HK-2 (cell line): ENCODE measurements around the gene SEC16B.

Experiments
- DNase-seq: peaks from one replicate; pipeline ENCODE4 v3.0.0-alpha.2; 2018; ENCODE audit not compliant: unreplicated experiment

SEC16B gene

GRCh38 chr1:177976596-177976995 lies 6.7 kb upstream of the SEC16B start:
- no peak for DNase-seq

- peak; percentile 64 for DNase-seq
Observed at GRCh38 chr1:177975588-177976495, 6.0 kb upstream of the SEC16B start.

GRCh38 chr1:177973585-177973984 lies 3.7 kb upstream of the SEC16B start:
- DNase-seq = no peak

GRCh38 chr1:177969109-177969508 lies 749 bp downstream of the SEC16B start:
- DNase-seq = no peak

- DNase-seq = no peak
Observed at GRCh38 chr1:177966199-177966598, 3.7 kb downstream of the SEC16B start.

GRCh38 chr1:177965293-177965692 lies 4.6 kb downstream of the SEC16B start:
- DNase-seq = no peak

- DNase-seq = no peak
Observed at GRCh38 chr1:177964336-177964735, 5.5 kb downstream of the SEC16B start.

GRCh38 chr1:177960939-177961622 lies 8.8 kb downstream of the SEC16B start:
- no peak for DNase-seq

GRCh38 chr1:177959811-177960515 lies 9.9 kb downstream of the SEC16B start:
- DNase-seq = no peak

GRCh38 chr1:177958092-177958491 lies 11.8 kb downstream of the SEC16B start:
- no peak for DNase-seq

- no peak for DNase-seq
Observed at GRCh38 chr1:177954076-177954475, 15.8 kb downstream of the SEC16B start.

- no peak for DNase-seq
Observed at GRCh38 chr1:177953549-177953948, 16.3 kb downstream of the SEC16B start.

GRCh38 chr1:177952691-177953090 lies 17.2 kb downstream of the SEC16B start:
- DNase-seq = no peak

GRCh38 chr1:177952249-177952648 lies 17.6 kb downstream of the SEC16B start:
- DNase-seq = no peak

GRCh38 chr1:177950506-177950905 lies 19.4 kb downstream of the SEC16B start:
- DNase-seq = no peak

- DNase-seq = peak; percentile 69
Observed at GRCh38 chr1:177948336-177948972, 21.4 kb downstream of the SEC16B start.

GRCh38 chr1:177947623-177948022 lies 22.2 kb downstream of the SEC16B start:
- no peak for DNase-seq

- peak; percentile 60 for DNase-seq
Observed at GRCh38 chr1:177945943-177946650, 23.8 kb downstream of the SEC16B start.

- no peak for DNase-seq
Observed at GRCh38 chr1:177944016-177944949, 25.6 kb downstream of the SEC16B start.

- DNase-seq = no peak
Observed at GRCh38 chr1:177941976-177942375, 27.9 kb downstream of the SEC16B start.
